ENCODE measurements around the gene PACRG.

PACRG gene

DNA sequence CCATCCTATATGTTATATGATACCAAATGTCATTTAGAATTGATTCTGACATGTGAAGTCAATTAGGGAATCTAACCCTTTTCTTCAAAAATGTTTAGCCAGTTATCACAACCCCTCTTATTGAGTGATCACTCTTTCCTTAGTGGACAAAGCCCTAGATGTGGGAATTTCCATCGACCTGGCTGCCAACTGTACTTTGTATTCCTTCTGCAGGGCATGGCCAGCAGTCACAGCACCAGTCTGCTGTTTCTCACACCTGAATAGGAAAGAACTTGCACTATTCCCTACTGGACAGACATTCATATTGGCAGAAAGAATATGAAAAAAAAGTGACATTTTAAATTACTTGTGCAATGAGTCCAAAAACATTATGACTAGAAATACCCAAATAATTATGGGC lies 271.0 kb downstream of the PACRG start:
- no peak for DNase-seq (ENCODE audit: low read depth in 2 of 2, low spot score in 1 of 2)

GRCh38 chr6:162999575-163000285 lies 272.0 kb downstream of the PACRG start:
- DNase-seq (ENCODE audit: low read depth in 2 of 2, low spot score in 1 of 2): no peak

GRCh38 chr6:163001330-163001729 lies 273.6 kb downstream of the PACRG start:
- DNase-seq (ENCODE audit: low read depth in 2 of 2, low spot score in 1 of 2): no peak

DNA sequence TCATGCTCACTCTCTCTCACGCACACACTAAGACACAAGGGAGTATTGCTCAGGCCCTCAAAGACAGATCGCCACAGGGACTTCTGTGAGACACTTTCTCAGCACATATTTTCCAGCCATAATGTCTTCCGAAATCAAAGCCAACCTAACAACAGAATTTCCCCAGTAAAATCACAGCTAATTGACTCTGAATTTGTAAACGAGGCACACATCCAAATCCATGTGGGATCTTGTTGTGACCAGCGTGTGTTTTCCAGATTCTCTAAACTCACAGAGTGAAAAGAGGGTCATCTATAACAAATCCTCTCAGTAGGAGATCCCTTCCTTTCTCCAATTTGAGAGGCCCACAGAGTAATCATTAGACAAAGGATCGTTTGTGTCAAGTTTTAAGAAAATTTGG lies 280.4 kb downstream of the PACRG start:
- no peak for DNase-seq (ENCODE audit: low read depth in 2 of 2, low spot score in 1 of 2)

GRCh38 chr6:163008626-163009025 lies 280.9 kb downstream of the PACRG start:
- DNase-seq (ENCODE audit: low read depth in 2 of 2, low spot score in 1 of 2): no peak

GRCh38 chr6:163010145-163010544 lies 282.4 kb downstream of the PACRG start:
- DNase-seq (ENCODE audit: low read depth in 2 of 2, low spot score in 1 of 2): no peak

DNA sequence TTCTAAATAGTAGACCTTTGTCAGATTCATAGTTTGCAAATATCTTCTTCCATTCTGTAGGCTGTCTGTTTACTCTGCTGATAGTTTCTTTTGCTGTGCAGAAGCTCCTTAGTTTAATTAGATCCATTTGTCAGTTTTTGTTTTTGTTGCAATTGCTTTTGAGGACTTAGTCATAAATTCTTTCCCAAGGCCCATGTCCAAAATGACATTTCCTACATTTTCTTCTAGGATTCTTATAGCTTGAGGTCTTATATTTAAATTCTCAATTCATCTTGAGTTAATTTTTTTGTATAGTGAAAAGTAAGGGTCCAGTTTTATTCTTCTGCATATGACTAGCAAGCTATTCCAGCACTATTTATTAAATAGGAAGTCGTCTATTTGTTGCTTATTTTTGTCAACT lies 287.0 kb downstream of the PACRG start:
- no peak for DNase-seq (ENCODE audit: low read depth in 2 of 2, low spot score in 1 of 2)

GRCh38 chr6:163017801-163018200 lies 290.0 kb downstream of the PACRG start:
- no peak for DNase-seq (ENCODE audit: low read depth in 2 of 2, low spot score in 1 of 2)

DNA sequence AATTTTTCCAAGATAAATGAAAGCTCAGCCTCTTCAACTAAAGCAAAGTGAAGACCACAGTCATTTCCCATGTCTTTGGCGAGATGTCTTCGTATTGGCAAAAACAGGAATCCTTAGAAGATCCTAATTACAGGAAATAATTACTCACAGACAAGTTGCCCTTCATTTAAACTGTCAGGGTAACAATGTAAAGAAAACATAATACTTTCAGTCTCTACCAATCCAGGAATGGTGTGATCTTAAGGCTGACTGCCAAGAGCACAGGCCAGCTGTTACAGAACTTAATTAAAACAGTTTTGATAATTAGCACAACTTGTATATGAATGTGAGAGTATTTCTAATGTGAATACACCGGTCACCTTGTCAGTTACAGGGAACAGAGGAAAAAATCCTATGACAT lies 292.2 kb downstream of the PACRG start:
- DNase-seq (ENCODE audit: low read depth in 2 of 2, low spot score in 1 of 2): no peak

- DNase-seq (ENCODE audit: low read depth in 2 of 2, low spot score in 1 of 2): no peak
These were observed 293.3 kb downstream of the PACRG start for GRCh38 chr6:163021054-163021453.

DNA sequence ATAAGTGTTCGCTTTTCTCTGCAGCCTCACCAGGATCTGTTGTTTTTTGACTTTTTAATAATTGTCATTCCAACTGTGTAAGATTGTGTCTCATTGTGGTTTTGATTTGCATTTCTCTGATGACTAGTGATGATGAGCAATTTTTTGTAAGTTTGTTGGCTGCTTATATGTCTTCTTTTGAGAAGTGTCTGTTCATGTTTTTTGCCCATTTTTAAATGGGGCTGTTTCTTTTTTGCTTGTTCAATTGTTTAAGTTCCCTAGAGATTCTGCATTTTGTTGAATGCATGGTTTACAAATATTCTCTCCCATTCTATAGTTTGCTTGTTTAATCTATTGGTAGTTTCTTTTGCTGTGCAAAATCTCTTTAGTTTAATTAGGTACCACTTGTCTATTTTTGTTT lies 295.9 kb downstream of the PACRG start:
- no peak for DNase-seq (ENCODE audit: low read depth in 2 of 2, low spot score in 1 of 2)

GRCh38 chr6:163026893-163027292 lies 299.1 kb downstream of the PACRG start:
- DNase-seq (ENCODE audit: low read depth in 2 of 2, low spot score in 1 of 2): no peak

DNA sequence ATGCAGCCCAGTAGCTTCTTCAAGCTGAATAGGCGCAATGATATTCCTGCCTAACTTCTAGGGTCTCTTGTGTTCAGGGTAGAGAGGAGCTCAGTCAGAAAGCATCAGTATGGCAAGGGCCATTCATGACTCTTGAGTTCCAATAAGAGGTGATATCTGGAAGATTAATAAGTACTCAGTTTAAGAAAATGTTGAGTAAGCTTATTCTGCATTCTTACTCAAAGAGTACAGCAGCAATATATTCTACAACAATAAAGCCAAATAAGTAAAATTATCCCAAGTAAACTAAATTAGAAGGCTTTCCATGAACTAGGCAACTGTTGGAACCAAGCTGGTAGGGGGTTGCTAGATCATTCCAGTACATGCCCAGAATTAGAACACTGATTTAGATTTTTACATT lies 303.2 kb downstream of the PACRG start:
- DNase-seq (ENCODE audit: low read depth in 2 of 2, low spot score in 1 of 2): no peak

DNA sequence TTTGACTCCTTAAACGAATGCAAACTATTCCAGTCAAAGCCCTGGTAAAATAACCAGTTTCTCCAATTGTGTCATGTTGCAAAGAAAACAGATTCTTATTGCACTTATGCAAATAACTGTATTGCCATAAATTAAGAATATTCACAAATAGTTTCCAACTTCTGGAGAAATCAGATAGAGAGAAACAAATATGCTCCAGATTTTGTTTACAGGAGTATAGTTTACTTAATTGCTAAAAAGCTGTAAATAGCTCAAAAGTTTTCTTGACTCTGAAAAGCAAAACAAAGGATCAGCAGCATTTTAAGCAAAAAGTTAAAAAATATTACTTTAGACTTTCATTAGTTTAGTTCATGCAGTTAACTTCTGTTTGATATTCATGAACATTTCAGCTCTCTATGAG lies 304.2 kb downstream of the PACRG start:
- DNase-seq (ENCODE audit: low read depth in 2 of 2, low spot score in 1 of 2): no peak

DNA sequence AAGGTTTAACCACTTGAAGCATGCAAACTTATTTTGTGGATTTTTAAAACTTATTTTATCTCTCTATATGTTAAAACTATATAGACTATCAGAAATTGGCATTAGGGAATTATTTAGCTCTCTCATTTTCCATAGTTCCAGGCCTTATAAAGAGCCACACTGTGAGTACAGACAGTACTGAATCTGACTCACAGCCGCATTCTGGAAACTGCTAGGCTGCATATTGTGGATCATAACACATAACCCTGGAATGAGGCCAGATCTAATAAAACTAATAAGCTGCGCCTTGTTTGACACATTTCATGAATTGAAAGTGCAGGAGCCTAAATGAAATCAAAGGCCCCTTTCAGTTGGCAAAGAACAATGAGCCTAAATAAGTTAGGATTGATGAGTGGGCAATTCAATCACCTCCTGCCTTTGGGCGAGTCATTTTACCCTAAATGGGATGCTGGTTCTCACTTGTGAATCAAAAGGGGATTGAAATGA lies 308.4 kb downstream of the PACRG start:
- DNase-seq (ENCODE audit: low read depth in 2 of 2, low spot score in 1 of 2): no peak

GRCh38 chr6:163038317-163038716 lies 310.5 kb downstream of the PACRG start:
- DNase-seq (ENCODE audit: low read depth in 2 of 2, low spot score in 1 of 2): no peak

DNA sequence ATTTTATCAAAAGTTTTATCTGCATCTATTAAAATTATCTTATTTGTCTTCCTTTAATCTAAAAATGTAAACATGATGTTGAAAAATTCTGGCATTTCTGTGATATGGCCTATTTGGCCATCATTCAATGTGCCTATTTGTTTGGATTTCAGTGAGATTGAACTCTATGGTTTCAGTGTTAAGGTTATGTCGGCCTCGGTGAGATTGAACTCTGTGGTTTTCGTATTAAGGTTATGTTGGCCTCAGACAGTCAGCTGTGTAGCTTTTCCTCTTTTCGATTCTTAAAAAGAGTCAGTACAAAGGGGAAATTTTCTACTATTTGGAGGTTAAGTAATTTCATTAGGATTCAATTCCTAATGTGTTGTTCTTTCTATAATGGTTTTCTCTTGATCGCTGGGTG lies 320.6 kb downstream of the PACRG start:
- DNase-seq (ENCODE audit: low read depth in 2 of 2, low spot score in 1 of 2): no peak

GRCh38 chr6:163053667-163054344 lies 326.0 kb downstream of the PACRG start:
- DNase-seq (ENCODE audit: low read depth in 2 of 2, low spot score in 1 of 2): no peak

DNA sequence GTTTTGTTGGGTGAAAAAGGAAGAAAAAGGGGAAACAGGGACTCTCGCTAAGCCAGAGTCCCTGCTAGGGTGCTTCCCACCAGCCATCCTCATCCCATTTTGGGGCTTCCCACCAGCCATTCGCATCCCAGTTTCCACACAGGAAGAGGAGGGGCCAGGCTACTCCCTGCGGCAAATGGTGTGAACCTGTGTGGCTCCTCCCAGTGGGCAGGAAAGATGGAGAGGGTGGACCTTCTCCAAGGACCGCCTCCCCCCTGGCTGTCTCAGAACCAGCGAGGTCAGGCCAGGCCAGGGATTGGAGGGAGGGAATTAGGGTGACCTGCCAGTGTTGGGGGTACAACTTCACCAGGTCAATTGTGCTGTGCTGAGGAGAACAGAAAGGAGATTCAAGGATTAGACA lies 326.9 kb downstream of the PACRG start:
- DNase-seq (ENCODE audit: low read depth in 2 of 2, low spot score in 1 of 2): no peak

GRCh38 chr6:163057260-163057659 lies 329.5 kb downstream of the PACRG start:
- DNase-seq (ENCODE audit: low read depth in 2 of 2, low spot score in 1 of 2): no peak

DNA sequence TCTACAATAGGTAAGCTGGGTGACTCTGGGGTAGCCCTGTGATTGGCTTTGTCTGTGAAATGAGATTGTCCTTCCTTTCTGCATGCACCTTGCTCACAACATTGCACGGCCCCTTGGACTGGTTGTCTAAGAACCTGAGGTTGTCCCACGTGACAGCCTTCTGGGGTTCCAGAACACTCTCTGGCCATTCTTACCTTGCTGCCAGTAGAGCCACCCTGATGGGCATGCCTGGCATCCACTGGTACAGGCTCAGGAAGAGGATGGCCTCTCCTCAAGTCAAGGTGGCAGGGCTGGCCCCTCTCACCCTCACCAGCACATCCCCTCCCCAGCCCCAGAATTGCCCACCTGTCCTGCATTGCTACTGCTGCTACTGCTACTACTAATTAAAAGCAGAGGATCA lies 335.0 kb downstream of the PACRG start:
- no peak for DNase-seq (ENCODE audit: low read depth in 2 of 2, low spot score in 1 of 2)

DNA sequence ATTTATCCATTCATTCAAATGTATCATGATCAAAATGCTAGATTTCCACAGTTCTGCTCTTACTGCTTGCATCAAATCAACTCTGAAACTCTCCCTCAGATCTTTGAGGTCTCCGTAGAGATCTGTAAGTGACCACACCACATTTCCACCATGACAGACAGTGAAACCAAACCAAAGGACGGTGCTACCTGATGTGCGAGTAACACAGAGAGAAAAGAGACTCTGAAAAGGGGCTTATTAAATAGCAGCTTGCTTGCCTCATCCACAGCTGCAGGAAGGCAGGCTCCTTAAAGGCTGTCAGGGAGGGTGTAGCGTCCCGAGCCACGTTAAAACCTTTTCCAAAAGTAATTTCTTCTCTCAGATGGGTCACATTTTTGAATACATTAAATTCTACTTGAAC lies 335.8 kb downstream of the PACRG start:
- DNase-seq (ENCODE audit: low read depth in 2 of 2, low spot score in 1 of 2): no peak

DNA sequence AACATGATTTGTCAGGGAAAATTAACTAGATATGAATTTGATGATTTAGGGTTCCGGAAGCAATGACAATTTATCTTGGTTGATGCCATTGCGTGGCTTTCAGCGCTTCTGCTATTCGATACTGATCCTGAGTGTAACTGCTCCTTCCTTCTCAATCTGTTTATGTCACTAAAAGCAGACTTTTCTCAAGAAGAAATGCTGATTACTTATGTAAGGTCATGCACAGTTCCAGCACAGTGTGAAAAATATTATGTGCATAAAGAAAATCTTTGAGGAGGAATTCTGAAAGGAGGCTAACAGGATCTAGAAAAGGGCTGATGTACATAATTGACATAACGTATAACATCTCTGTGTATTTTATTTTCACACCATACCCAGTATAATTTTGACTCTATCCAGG lies 336.6 kb downstream of the PACRG start:
- no peak for DNase-seq (ENCODE audit: low read depth in 2 of 2, low spot score in 1 of 2)

Measured in stimulated activated CD8-positive, alpha-beta memory T cell treated with anti-CD3 and anti-CD28 coated beads, Interleukin-4, amount 100 ng/mL, for 4 hours (primary cell).